SK-N-SH (cell line): Measurements from ENCODE around the gene ZNF597. TPM values are rescaled to one million over a fixed set of nuclear protein-coding genes. Genes with fewer than 3 reads are reported as not detected.

Source experiments
- CTCF ChIA-PET: fragments of 300-600, 350-600 bp; formaldehyde crosslinking; extraction: SDS; loops from one replicate; lab custom pipeline; 2021; lab: Yijun Ruan, JAX
- POLR2A ChIA-PET: fragments of 350-600 bp; sonication (Branson Sonifier 250); formaldehyde crosslinking; extraction: SDS; loops from one replicate; lab custom pipeline; 2020; ENCODE audit warnings: antibody characterized with exemption, inconsistent platforms; lab: Yijun Ruan, JAX
- DNase-seq: peaks from one replicate; pipeline ENCODE4 v3.0.0; 2012
- H2AFZ ChIP-seq: fragments of 200-600 bp; sonication (generic); 2 replicates; pipeline ENCODE4 v1.8.1; 2016; ENCODE audit warnings: antibody characterized with exemption, mild to moderate bottlenecking, low read depth
- H3F3A ChIP-seq: fragments of 200-600 bp; sonication (generic); replicated peaks from 2 replicates; pipeline ENCODE3; 2016; ENCODE audit warnings: antibody characterized with exemption, mild to moderate bottlenecking; ENCODE audit not compliant: insufficient read depth
- H3K27ac ChIP-seq, 2 experiments: fragments of 200-500 bp in 1 of 2; fragments of 200-600 bp in 1 of 2; sonication (Bioruptor generic) in 1 of 2; sonication (generic), shearing (Covaris generic) in 1 of 2; 2 replicates each; pipeline versions ENCODE4 v1.5.1 to v1.6.1; 2014 to 2016; ENCODE audit warnings: low read depth in 2 of 2, inconsistent platforms in 1 of 2, low read length in 1 of 2, mild to moderate bottlenecking in 1 of 2, mixed read lengths in 1 of 2
- H3K27me3 ChIP-seq: fragments of 200-600 bp; sonication (generic), shearing (Covaris generic); 2 replicates; pipeline ENCODE4 v1.6.1; 2016; ENCODE audit warnings: mixed run types; ENCODE audit not compliant: insufficient read depth
- H3K36me3 ChIP-seq, 2 experiments: fragments of 200-500 bp in 1 of 2; fragments of 200-600 bp in 1 of 2; sonication (Bioruptor generic) in 1 of 2; sonication (generic) in 1 of 2; replicated peaks in 1 of 2; 2 replicates each; pipeline versions ENCODE3 to v1.5.1; 2014 to 2016; ENCODE audit warnings: low read length in 1 of 2, mild to moderate bottlenecking in 1 of 2; ENCODE audit not compliant: insufficient read depth in 2 of 2, control insufficient read depth in 1 of 2
- H3K4me1 ChIP-seq, 2 experiments: fragments of 200-500 bp in 1 of 2; fragments of 200-600 bp in 1 of 2; sonication (Bioruptor generic) in 1 of 2; sonication (generic), shearing (Covaris generic) in 1 of 2; 2 replicates each; pipeline versions ENCODE4 v1.5.1 to v1.6.1; 2014 to 2016; ENCODE audit warnings: low read depth in 1 of 2, low read length in 1 of 2, mixed run types in 1 of 2; ENCODE audit not compliant: insufficient read depth in 2 of 2, control insufficient read depth in 1 of 2
- H3K4me2 ChIP-seq: fragments of 200-600 bp; sonication (generic), shearing (Covaris generic); 2 replicates; pipeline ENCODE4 v1.6.1; 2017; ENCODE audit warnings: mixed run types
- H3K4me3 ChIP-seq, 2 experiments: fragments of 200-500 bp in 1 of 2; fragments of 200-600 bp in 1 of 2; sonication (Bioruptor generic) in 1 of 2; sonication (generic), shearing (Covaris generic) in 1 of 2; 2 replicates each; pipeline versions ENCODE4 v1.5.1 to v1.8.1; 2014 to 2016; ENCODE audit warnings: low read depth in 2 of 2, inconsistent platforms in 1 of 2, low read length in 1 of 2, mild to moderate bottlenecking in 1 of 2, mixed read lengths in 1 of 2, moderate library complexity in 1 of 2
- H3K79me2 ChIP-seq: fragments of 200-600 bp; sonication (generic); 2 replicates; pipeline ENCODE4 v1.8.1; 2017; ENCODE audit warnings: mild to moderate bottlenecking; ENCODE audit not compliant: insufficient read depth
- H3K9ac ChIP-seq: fragments of 200-600 bp; sonication (generic); 2 replicates; pipeline ENCODE4 v1.6.1; 2017; ENCODE audit warnings: mixed run types
- H3K9me2 ChIP-seq: fragments of 200-600 bp; sonication (generic); 2 replicates; pipeline ENCODE4 v1.6.1; 2017; ENCODE audit warnings: mixed run types
- H3K9me3 ChIP-seq: fragments of 200-600 bp; sonication (generic); 2 replicates; pipeline ENCODE4 v1.6.1; 2017; ENCODE audit warnings: mixed run types, mild to moderate bottlenecking, moderate library complexity
- H4K20me1 ChIP-seq: fragments of 200-600 bp; sonication (generic); 2 replicates; pipeline ENCODE4 v1.6.1; 2017; ENCODE audit warnings: mild to moderate bottlenecking, mixed run types; ENCODE audit not compliant: insufficient read depth
- EZH2phosphoT487 ChIP-seq: fragments of 200-600 bp; sonication (generic); IDR thresholded peaks from 2 replicates; pipeline ENCODE4 v1.6.1; 2017; ENCODE audit warnings: low read depth, mixed run types, mild to moderate bottlenecking, antibody characterized with exemption, moderate library complexity, borderline replicate concordance
- GATA2 ChIP-seq: sonication (generic); formaldehyde crosslinking; IDR thresholded peaks from 2 replicates; pipeline ENCODE4 v1.5.0; 2020; ENCODE audit warnings: mild to moderate bottlenecking, missing genetic modification reagents
- MEF2A ChIP-seq: IDR thresholded peaks from 2 replicates; pipeline ENCODE4 v1.4.0; 2012; ENCODE audit warnings: low read depth, borderline replicate concordance
- NFIC ChIP-seq: IDR thresholded peaks from 2 replicates; pipeline ENCODE4 v1.4.0; 2012; ENCODE audit warnings: borderline replicate concordance
- NRF1 ChIP-seq: IDR thresholded peaks from 2 replicates; pipeline ENCODE4 v1.6.1; 2012; ENCODE audit warnings: low read depth, mild to moderate bottlenecking, low read length
- POLR2AphosphoS5 ChIP-seq: IDR thresholded peaks from 2 replicates; pipeline ENCODE4 v1.6.1; 2012; ENCODE audit warnings: low read depth, low read length
- RCOR1 ChIP-seq: fragments of 150-350 bp; IDR thresholded peaks from 2 replicates; pipeline ENCODE4 v1.6.1; 2017; ENCODE audit warnings: antibody characterized with exemption, low read length
- RFX5 ChIP-seq: IDR thresholded peaks from 2 replicates; pipeline ENCODE4 v1.6.1; 2012; ENCODE audit warnings: mild to moderate bottlenecking, improper control_type of control experiment, low read length
- SIN3A ChIP-seq: IDR thresholded peaks from 2 replicates; pipeline ENCODE4 v1.6.1; 2012; ENCODE audit warnings: low read depth, mild to moderate bottlenecking, low read length, moderate library complexity, borderline replicate concordance
- TCF12 ChIP-seq: IDR thresholded peaks from 2 replicates; pipeline ENCODE4 v1.4.0; 2012
- WGBS: methylation state at CpG from one replicate; pipeline ENCODE4 v1.1.6; 2017; ENCODE audit warnings: low lambda C conversion rate; 5-methylcytosine and 5-hydroxymethylcytosine counted together
- polyA plus RNA-seq, 3 experiments: library from polyadenylated mRNA; depleted of rRNA; stranded (reverse); fragments of >200 nt; gene quantifications; 2 replicates each; pipeline ENCODE4 v1.2.3, GENCODE V29; 2012
- TF ChIP-seq, protein P1 (sequence below): IDR thresholded peaks from 2 replicates; pipeline ENCODE4 v1.6.1; 2012; ENCODE audit warnings: mild to moderate bottlenecking, low read depth, low read length, moderate library complexity
- TF ChIP-seq, protein P2 (sequence below): fragments of 150-350 bp; IDR thresholded peaks from 2 replicates; pipeline ENCODE4 v1.6.1; 2016; ENCODE audit warnings: mild to moderate bottlenecking, low read depth, low read length

The ZNF597 gene
- polyA plus RNA-seq, 1 of the 3 experiments (the other 2 are of a cell fraction): 1.1 TPM

DNA sequence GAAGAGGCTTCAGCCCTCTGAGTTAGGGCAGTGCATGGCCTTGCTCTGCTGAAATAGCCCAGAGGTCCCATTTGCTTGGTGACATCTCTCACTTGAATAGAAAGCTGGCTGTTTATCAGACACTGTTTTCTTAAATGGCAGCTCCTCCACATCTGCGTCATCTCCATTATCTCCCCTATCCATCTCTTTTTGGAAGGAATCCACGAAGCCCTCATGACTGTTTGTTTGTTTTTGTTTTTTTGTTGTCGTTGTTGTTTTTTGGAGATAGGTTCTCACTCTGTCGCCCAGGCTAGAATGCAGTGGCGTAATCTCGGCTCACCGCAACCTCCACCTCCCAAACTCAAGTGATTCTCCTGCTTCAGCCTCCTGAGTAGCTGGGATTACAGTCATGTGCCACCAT is 16.8 kb upstream of the ZNF597 start:
- H4K20me1 ChIP-seq: peaks cover 58% of the 10 kb centered on the region
- peak overlapping the region; percentile 84 for H3K4me2 ChIP-seq
- no peaks in the 10 kb centered on the region for H3K9me2 ChIP-seq
- no peaks in the 10 kb centered on the region for H3K27me3 ChIP-seq
- TF ChIP-seq GATA2 (no peak), SIN3A (no peak), TCF12 (no peak), NFIC (no peak), RCOR1 (no peak), POLR2AphosphoS5 (no peak), RFX5 (no peak)
- TF ChIP-seq, protein P1, sequence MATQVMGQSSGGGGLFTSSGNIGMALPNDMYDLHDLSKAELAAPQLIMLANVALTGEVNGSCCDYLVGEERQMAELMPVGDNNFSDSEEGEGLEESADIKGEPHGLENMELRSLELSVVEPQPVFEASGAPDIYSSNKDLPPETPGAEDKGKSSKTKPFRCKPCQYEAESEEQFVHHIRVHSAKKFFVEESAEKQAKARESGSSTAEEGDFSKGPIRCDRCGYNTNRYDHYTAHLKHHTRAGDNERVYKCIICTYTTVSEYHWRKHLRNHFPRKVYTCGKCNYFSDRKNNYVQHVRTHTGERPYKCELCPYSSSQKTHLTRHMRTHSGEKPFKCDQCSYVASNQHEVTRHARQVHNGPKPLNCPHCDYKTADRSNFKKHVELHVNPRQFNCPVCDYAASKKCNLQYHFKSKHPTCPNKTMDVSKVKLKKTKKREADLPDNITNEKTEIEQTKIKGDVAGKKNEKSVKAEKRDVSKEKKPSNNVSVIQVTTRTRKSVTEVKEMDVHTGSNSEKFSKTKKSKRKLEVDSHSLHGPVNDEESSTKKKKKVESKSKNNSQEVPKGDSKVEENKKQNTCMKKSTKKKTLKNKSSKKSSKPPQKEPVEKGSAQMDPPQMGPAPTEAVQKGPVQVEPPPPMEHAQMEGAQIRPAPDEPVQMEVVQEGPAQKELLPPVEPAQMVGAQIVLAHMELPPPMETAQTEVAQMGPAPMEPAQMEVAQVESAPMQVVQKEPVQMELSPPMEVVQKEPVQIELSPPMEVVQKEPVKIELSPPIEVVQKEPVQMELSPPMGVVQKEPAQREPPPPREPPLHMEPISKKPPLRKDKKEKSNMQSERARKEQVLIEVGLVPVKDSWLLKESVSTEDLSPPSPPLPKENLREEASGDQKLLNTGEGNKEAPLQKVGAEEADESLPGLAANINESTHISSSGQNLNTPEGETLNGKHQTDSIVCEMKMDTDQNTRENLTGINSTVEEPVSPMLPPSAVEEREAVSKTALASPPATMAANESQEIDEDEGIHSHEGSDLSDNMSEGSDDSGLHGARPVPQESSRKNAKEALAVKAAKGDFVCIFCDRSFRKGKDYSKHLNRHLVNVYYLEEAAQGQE: no peak
- TF ChIP-seq, protein P2, sequence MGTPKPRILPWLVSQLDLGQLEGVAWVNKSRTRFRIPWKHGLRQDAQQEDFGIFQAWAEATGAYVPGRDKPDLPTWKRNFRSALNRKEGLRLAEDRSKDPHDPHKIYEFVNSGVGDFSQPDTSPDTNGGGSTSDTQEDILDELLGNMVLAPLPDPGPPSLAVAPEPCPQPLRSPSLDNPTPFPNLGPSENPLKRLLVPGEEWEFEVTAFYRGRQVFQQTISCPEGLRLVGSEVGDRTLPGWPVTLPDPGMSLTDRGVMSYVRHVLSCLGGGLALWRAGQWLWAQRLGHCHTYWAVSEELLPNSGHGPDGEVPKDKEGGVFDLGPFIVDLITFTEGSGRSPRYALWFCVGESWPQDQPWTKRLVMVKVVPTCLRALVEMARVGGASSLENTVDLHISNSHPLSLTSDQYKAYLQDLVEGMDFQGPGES: no peak
- H3K79me2 ChIP-seq: peaks cover 70% of the 10 kb centered on the region
- no peaks in the 10 kb centered on the region for H3F3A ChIP-seq
- CTCF ChIA-PET: interaction anchor here (1.6 kb wide), 1 partner anchor 328 kb away, joined by 3 read pairs; no protein-coding TSS in a partner anchor
- POLR2A ChIA-PET: no interaction called here
- no peaks in the 10 kb centered on the region for H3K36me3 ChIP-seq
- no peak overlapping the region for H3K27ac ChIP-seq
- no peak overlapping the region for H3K9ac ChIP-seq
- H3K4me3 ChIP-seq: no peak overlapping the region
- 87% methylated on average over 7 of the region's 7 CpGs for WGBS
- no peaks in the 10 kb centered on the region for H3K9me3 ChIP-seq
- peaks cover 19 to 20% of the 10 kb centered on the region in 2 experiments; a peak in 3 of 4 replicates for H3K4me1 ChIP-seq
- no peak overlapping the region for H2AFZ ChIP-seq
- DNase-seq: no peak

DNA sequence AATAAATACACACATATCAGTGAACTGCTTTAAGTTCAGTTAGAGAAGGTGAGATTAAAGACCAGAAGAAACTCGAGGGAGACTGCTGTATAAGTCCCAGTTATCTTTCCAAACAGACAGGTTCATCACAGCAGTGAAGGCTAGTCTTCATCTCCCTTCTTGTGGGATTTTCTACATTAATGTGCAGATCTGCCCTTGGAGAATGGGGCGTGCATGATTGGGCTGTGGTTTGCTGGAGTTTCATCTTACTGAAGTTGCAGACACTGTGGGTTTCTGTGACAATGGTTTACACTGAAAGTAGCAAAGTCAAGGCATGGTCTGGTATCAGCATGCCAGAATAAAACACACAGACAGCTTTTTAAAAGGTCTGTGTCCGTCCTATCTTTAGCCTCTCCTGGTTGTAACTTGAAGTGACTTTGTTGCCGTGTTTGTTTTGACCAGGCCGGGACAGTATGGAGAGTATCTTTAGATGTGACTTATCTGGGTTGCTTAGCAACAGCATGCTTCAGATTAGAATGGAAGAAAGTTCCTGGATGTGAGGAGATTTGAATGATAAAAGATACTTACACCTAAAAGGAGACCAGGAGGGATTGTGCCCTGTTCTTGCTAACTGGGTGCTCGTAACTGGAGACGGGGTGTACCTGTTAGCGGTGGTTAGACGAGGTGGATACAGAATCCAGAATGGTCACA is 16.2 kb upstream of the ZNF597 start:
- H3K27me3 ChIP-seq: no peaks in the 10 kb centered on the region
- no peak for DNase-seq
- H3K4me2 ChIP-seq: peak overlapping the region; percentile 84
- peaks cover 19 to 20% of the 10 kb centered on the region in 2 experiments; a peak in 3 of 4 replicates for H3K4me1 ChIP-seq
- H3K79me2 ChIP-seq: peaks cover 64% of the 10 kb centered on the region
- ChIA-PET POLR2A (no interaction called here), CTCF (interaction anchor here (1.6 kb wide), 1 partner anchor 328 kb away, joined by 3 read pairs; no protein-coding TSS in a partner anchor)
- peak overlapping the region; percentile 69 to 81 for H3K4me3 ChIP-seq
- WGBS: 83% methylated on average over 9 of the region's 9 CpGs
- H4K20me1 ChIP-seq: peaks cover 53% of the 10 kb centered on the region
- H3K27ac ChIP-seq: peak overlapping the region in 1 of 2 experiments; percentile 79; a peak in 1 of 4 replicates
- H3K36me3 ChIP-seq: no peaks in the 10 kb centered on the region
- H3F3A ChIP-seq: no peaks in the 10 kb centered on the region
- H3K9ac ChIP-seq: peak overlapping the region; percentile 90; the same call in 1 of the 2 replicates
- no peak overlapping the region for H2AFZ ChIP-seq
- TF ChIP-seq, protein P1: no peak
- no peak for TF ChIP-seq TCF12
- no peak for TF ChIP-seq NRF1
- no peak for TF ChIP-seq EZH2phosphoT487
- TF ChIP-seq GATA2: no peak
- TF ChIP-seq MEF2A: no peak
- TF ChIP-seq, all 33 proteins: peak for 0
- H3K9me2 ChIP-seq: no peaks in the 10 kb centered on the region
- H3K9me3 ChIP-seq: no peaks in the 10 kb centered on the region
